Loucy (cell line): ENCODE data around the gene INTS11.

Source experiments
- CTCF ChIP-seq: fragments of 200-600 bp; sonication (generic); conservative IDR thresholded peaks from 2 replicates; pipeline ENCODE4 v1.5.1; 2014; ENCODE audit warnings: mild to moderate bottlenecking, antibody characterized with exemption, low read length
- EZH2phosphoT487 ChIP-seq: fragments of 200-600 bp; IDR thresholded peaks from 2 replicates; pipeline ENCODE4 v1.6.1; 2018; ENCODE audit warnings: antibody characterized with exemption, mild to moderate bottlenecking, moderate library complexity, borderline replicate concordance

GRCh38 chr1:1285102-1285571, 39.3 kb downstream of the INTS11 start:
- TF ChIP-seq CTCF, result no peak
- no peak for TF ChIP-seq EZH2phosphoT487
